Body of pancreas (tissue), 4 donors: ENCODE results near the gene KLF6. TPM values are rescaled to one million over a fixed set of nuclear protein-coding genes. Genes with fewer than 3 reads are reported as not detected.

Experiments used
- ATAC-seq: fragments of 150-250 bp; one replicate; pipeline ENCODE4 v1.9.1; 2016
- DNase-seq, 4 donors: peaks; one replicate each; pipeline ENCODE4 v3.0.0-alpha.2; 2019
- H3K27ac ChIP-seq, 4 donors: fragments of 200-600 bp; sonication (generic); 1 replicate in 3 of 4; 2 replicates in 1 of 4; pipeline versions ENCODE4 v1.5.1 to v1.6.1; 2016 to 2019; ENCODE audit warnings: mild to moderate bottlenecking in 1 of 4, mixed read lengths in 1 of 4, moderate library complexity in 1 of 4
- H3K27me3 ChIP-seq, 2 donors: fragments of 200-600 bp; sonication (generic); one replicate each; pipeline ENCODE4 v1.6.0; 2016; ENCODE audit warnings: mild to moderate bottlenecking in 1 of 2
- H3K36me3 ChIP-seq, 2 donors: fragments of 200-600 bp; sonication (generic); replicated peaks in 1 of 2; 2 replicates each; pipeline ENCODE4 v1.5.1; 2016; ENCODE audit warnings: low read depth in 2 of 2; ENCODE audit not compliant: insufficient read depth in 1 of 2
- H3K4me1 ChIP-seq: fragments of 200-600 bp; sonication (generic); one replicate; pipeline ENCODE4 v1.6.0; 2016
- H3K4me3 ChIP-seq, 2 donors: fragments of 200-600 bp; sonication (generic); 1 replicate in 1 of 2; 2 replicates in 1 of 2; pipeline ENCODE4 v1.5.1; 2016 to 2019
- H3K9me3 ChIP-seq, 3 donors: fragments of 200-600 bp; sonication (generic); 1 replicate in 2 of 3; 2 replicates in 1 of 3; pipeline ENCODE4 v1.5.1; 2016
- CTCF ChIP-seq, 7 experiments: fragments of 450-650 bp in 4 of 7; fragments of 200-600 bp in 3 of 7; sonication (generic) in 3 of 7; IDR thresholded peaks; one replicate each; pipeline ENCODE4 v1.5.1; 2016 to 2019; ENCODE audit warnings: antibody characterized with exemption in 7 of 7
- POLR2A ChIP-seq, 3 donors: fragments of 450-650 bp; IDR thresholded peaks; one replicate each; pipeline ENCODE4 v1.6.1; 2016; ENCODE audit warnings: antibody characterized with exemption in 3 of 3, mild to moderate bottlenecking in 2 of 3
- WGBS, 2 donors: methylation state at CpG; one replicate each; pipeline ENCODE4 v1.1.5; 2017; 5-methylcytosine and 5-hydroxymethylcytosine counted together
- intact Hi-C: fragments of 100-400 bp; cut with DNase I; formaldehyde crosslinking; loops from one replicate; pipeline ENCODE4 v1.15.1; 2023
- total RNA-seq, 2 donors: library from RNA; depleted of rRNA; stranded (reverse); fragments of >200 nt; gene quantifications; one replicate each; pipeline ENCODE4 v1.1.0, GENCODE V29; 2016

The KLF6 gene
- total RNA-seq, 2 donors from 2014 or later, result 92.1 to 294 TPM

- ATAC-seq (peak; percentile 4), DNase-seq (peak; percentile 74 to 80 (median 76))
- Histone ChIP-seq H3K4me1 (peaks cover 48% of the 10 kb centered on the region), H3K9me3 (no peaks in the 10 kb centered on the region), H3K27me3 (no peaks in the 10 kb centered on the region), H3K36me3 (peaks cover 16 to 19% of the 10 kb centered on the region in 2 donors), H3K27ac (peak overlapping the region; percentile 98 to 100 (median 100)), H3K4me3 (peak overlapping the region; percentile 47 to 88)
- TF ChIP-seq POLR2A (IDR thresholded peaks at IDR 0.05) (peak; percentile 66 to 77 (median 72)), CTCF (IDR thresholded peaks at IDR 0.05) (no peak)
- intact Hi-C loops, result no loop called here
- WGBS, 2 donors, result 0 to 1% methylated on average over 22 of the region's 22 CpGs
Observed at GRCh38 chr10:3783682-3784432, 1.2 kb downstream of the KLF6 start.

- DNase-seq (peak; percentile 70 to 73 (median 72)), ATAC-seq (peak; percentile 9)
- Histone ChIP-seq H3K9me3 (no peaks in the 10 kb centered on the region), H3K4me3 (peak overlapping the region; percentile 47 to 88), H3K27me3 (no peaks in the 10 kb centered on the region), H3K4me1 (peaks cover 54% of the 10 kb centered on the region), H3K36me3 (peaks cover 22% of the 10 kb centered on the region in 2 donors), H3K27ac (peak overlapping the region; percentile 98 to 100 (median 100))
- intact Hi-C loops, result no loop called here
- TF ChIP-seq POLR2A (IDR thresholded peaks at IDR 0.05) (peak in 2 of 3 donors; percentile 71 to 83), CTCF (IDR thresholded peaks at IDR 0.05) (no peak)
- WGBS, 2 donors, result 0% methylated on average over 12 of the region's 12 CpGs
Observed at GRCh38 chr10:3783316-3783681, 1.7 kb downstream of the KLF6 start.

- H3K4me1 ChIP-seq, result peaks cover 60% of the 10 kb centered on the region
- no peaks in the 10 kb centered on the region for H3K9me3 ChIP-seq
- intact Hi-C loops, result no loop called here
- H3K36me3 ChIP-seq, result peaks cover 24 to 26% of the 10 kb centered on the region in 2 donors
- peak overlapping the region; percentile 47 to 88 for H3K4me3 ChIP-seq
- peak; percentile 83 to 96 (median 95) for TF ChIP-seq POLR2A (IDR thresholded peaks at IDR 0.05)
- peak in 1 of 7 experiments; percentile 7 for TF ChIP-seq CTCF (IDR thresholded peaks at IDR 0.05)
- H3K27ac ChIP-seq, result peak overlapping the region; percentile 98 to 100 (median 100)
- peak; percentile 64 to 86 (median 73) for DNase-seq
- WGBS, 2 donors, result 43 to 44% methylated on average over 13 of the region's 13 CpGs
- no peaks in the 10 kb centered on the region for H3K27me3 ChIP-seq
- ATAC-seq, result peak; percentile 30
Observed at GRCh38 chr10:3782451-3783315, 2.3 kb downstream of the KLF6 start.

- H3K27ac ChIP-seq, result peak overlapping the region; percentile 98 to 100 (median 100)
- no peak for TF ChIP-seq POLR2A (IDR thresholded peaks at IDR 0.05)
- H3K4me3 ChIP-seq, result peak overlapping the region in 1 of 2 donors; percentile 47
- peaks cover 24 to 26% of the 10 kb centered on the region in 2 donors for H3K36me3 ChIP-seq
- DNase-seq (peak in 2 of 4 donors; percentile 42 to 45), ATAC-seq (no peak)
- 49 to 53% methylated on average over 8 of the region's 8 CpGs for WGBS, 2 donors
- no peaks in the 10 kb centered on the region for H3K9me3 ChIP-seq
- peaks cover 63% of the 10 kb centered on the region for H3K4me1 ChIP-seq
- no peaks in the 10 kb centered on the region for H3K27me3 ChIP-seq
- intact Hi-C loops, result no loop called here
Observed at GRCh38 chr10:3782146-3782450, 2.9 kb downstream of the KLF6 start.
